Adrenal gland (tissue), 5 donors: ENCODE results near the gene CYP4F12.

Experiments
- POLR2A ChIP-seq, 2 donors: fragments of 450-650 bp; IDR thresholded peaks; one replicate each; pipeline ENCODE4 v1.6.1; 2017; ENCODE audit warnings: antibody characterized with exemption in 2 of 2, mild to moderate bottlenecking in 2 of 2, moderate library complexity in 1 of 2
- TF ChIP-seq, protein P1 (sequence below), 6 experiments: fragments of 450-650 bp in 4 of 6; fragments of 200-600 bp in 2 of 6; sonication (generic) in 1 of 6; IDR thresholded peaks; 1 replicate in 5 of 6; 2 replicates in 1 of 6; pipeline versions ENCODE4 v1.5.1 to v1.8.0; 2016 to 2021; ENCODE audit warnings: antibody characterized with exemption in 6 of 6, mild to moderate bottlenecking in 2 of 6, moderate library complexity in 1 of 6
- donor health status: DM: no; HTN: no; CAD: no.

DNA sequence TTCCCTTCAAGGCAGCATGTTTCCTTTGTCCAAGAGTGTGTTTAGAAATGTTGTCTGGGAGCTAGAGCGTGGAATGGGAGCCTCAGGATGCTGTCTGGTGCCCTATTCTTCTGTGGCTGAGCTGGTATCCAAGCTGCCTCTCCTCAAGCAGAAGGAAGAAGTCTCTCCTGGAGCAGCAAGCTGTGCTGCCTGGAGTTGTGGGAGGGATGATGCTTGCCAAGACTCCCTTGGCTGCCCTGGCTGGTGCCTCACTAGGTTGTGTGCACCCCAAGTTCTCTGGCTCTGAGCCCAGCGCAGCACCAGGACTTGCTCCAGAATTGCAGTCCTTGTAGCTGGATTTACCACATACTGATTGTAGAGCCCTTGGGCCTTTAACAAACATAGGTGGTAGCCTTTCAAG lies 36.9 kb upstream of the CYP4F12 start:
- TF ChIP-seq, protein P1, sequence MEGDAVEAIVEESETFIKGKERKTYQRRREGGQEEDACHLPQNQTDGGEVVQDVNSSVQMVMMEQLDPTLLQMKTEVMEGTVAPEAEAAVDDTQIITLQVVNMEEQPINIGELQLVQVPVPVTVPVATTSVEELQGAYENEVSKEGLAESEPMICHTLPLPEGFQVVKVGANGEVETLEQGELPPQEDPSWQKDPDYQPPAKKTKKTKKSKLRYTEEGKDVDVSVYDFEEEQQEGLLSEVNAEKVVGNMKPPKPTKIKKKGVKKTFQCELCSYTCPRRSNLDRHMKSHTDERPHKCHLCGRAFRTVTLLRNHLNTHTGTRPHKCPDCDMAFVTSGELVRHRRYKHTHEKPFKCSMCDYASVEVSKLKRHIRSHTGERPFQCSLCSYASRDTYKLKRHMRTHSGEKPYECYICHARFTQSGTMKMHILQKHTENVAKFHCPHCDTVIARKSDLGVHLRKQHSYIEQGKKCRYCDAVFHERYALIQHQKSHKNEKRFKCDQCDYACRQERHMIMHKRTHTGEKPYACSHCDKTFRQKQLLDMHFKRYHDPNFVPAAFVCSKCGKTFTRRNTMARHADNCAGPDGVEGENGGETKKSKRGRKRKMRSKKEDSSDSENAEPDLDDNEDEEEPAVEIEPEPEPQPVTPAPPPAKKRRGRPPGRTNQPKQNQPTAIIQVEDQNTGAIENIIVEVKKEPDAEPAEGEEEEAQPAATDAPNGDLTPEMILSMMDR (IDR thresholded peaks at IDR 0.05) = no peak
- TF ChIP-seq POLR2A (IDR thresholded peaks at IDR 0.05) = no peak
